Tibial nerve (tissue), 4 donors: ENCODE measurements around the gene ESRRG. TPM values are rescaled to one million over a fixed set of nuclear protein-coding genes. Genes with fewer than 3 reads are reported as not detected.

ENCODE experiments used
- DNase-seq, 2 donors: peaks; one replicate each; pipeline ENCODE4 v3.0.0-alpha.2; 2019; ENCODE audit warnings: low spot score in 2 of 2
- H3K27ac ChIP-seq, 4 donors: fragments of 200-600 bp; sonication (generic) in 3 of 4; one replicate each; pipeline ENCODE4 v1.5.1; 2017 to 2019; ENCODE audit warnings: mild to moderate bottlenecking in 1 of 4
- H3K27me3 ChIP-seq, 2 donors: fragments of 200-600 bp; sonication (generic) in 1 of 2; one replicate each; pipeline versions ENCODE4 v1.5.1 to v1.6.0; 2017 to 2019
- H3K36me3 ChIP-seq, 3 donors: fragments of 200-600 bp; sonication (generic); one replicate each; pipeline ENCODE4 v1.5.1; 2018 to 2019
- H3K4me1 ChIP-seq, 4 donors: fragments of 200-600 bp; sonication (generic) in 3 of 4; one replicate each; pipeline ENCODE4 v1.5.1; 2017 to 2019
- H3K4me3 ChIP-seq, 4 donors: fragments of 200-600 bp; sonication (generic) in 3 of 4; one replicate each; pipeline ENCODE4 v1.5.1; 2017 to 2019; ENCODE audit warnings: mild to moderate bottlenecking in 1 of 4, moderate library complexity in 1 of 4
- H3K9me3 ChIP-seq, 4 donors: fragments of 200-600 bp; sonication (generic) in 3 of 4; one replicate each; pipeline ENCODE4 v1.5.1; 2017 to 2019
- CTCF ChIP-seq, 5 experiments: fragments of 200-600 bp in 3 of 5; fragments of 450-650 bp in 2 of 5; sonication (generic) in 3 of 5; IDR thresholded peaks; one replicate each; pipeline ENCODE4 v1.5.1; 2016 to 2019; ENCODE audit warnings: antibody characterized with exemption in 5 of 5, mild to moderate bottlenecking in 3 of 5, moderate library complexity in 2 of 5
- EP300 ChIP-seq, 2 donors: sonication (generic); formaldehyde crosslinking; IDR thresholded peaks; one replicate each; pipeline ENCODE4 v1.6.1; 2017; ENCODE audit warnings: antibody characterized with exemption in 2 of 2, mild to moderate bottlenecking in 1 of 2
- POLR2A ChIP-seq, 2 donors: fragments of 450-650 bp; IDR thresholded peaks; one replicate each; pipeline ENCODE4 v1.6.1; 2017; ENCODE audit warnings: antibody characterized with exemption in 2 of 2, mild to moderate bottlenecking in 2 of 2, moderate library complexity in 2 of 2
- WGBS, 2 donors: methylation state at CpG; one replicate each; pipeline ENCODE4 v1.1.5; 2018; 5-methylcytosine and 5-hydroxymethylcytosine counted together
- total RNA-seq, 4 donors: library from RNA; depleted of rRNA; stranded (reverse); fragments of >200 nt; gene quantifications; one replicate each; pipeline ENCODE4 v1.1.0, GENCODE V29; 2016

Gene ESRRG
- total RNA-seq, 4 donors from 2014 or later = 1.4 to 3.3 (median 1.6) TPM

DNA sequence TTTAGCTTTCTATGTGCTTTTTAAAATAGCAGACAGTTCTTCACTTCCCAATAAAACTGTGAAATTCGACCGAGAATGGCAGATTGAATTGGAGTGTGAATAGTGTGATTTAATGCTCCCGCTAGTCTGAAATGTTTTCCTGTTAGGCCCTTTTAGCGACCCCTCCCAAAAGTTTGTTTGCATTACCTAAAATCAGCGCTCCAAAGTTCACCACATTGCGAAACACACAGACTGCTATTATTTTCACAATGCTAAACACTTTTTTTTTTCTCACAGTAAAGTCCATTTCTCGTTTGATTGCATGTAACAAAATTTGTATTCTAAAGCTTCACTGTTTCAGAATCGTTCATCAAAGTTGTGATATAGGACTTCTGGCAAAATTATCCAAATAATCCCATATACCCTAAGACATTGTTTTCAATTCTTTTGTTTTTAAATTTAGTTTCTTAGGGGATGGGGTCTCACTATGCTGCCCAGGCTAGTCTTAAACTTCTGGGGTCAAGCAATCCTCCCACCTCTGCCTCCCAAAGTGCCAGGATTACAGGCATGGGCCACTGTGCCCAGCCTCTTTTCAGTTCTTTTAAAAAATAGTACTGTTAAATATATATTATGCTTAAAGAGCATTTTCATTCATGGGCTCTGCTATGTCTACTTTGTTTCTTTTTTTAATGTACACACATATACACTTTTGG, 223.5 kb downstream of the ESRRG start:
- no peaks in the 10 kb centered on the region for H3K27me3 ChIP-seq
- H3K36me3 ChIP-seq = no peaks in the 10 kb centered on the region
- no peak for TF ChIP-seq CTCF (IDR thresholded peaks at IDR 0.05)
- no peak for TF ChIP-seq EP300 (IDR thresholded peaks at IDR 0.05)
- no peak for TF ChIP-seq POLR2A (IDR thresholded peaks at IDR 0.05)
- no peak overlapping the region for H3K27ac ChIP-seq
- H3K4me1 ChIP-seq = no peaks in the 10 kb centered on the region
- H3K9me3 ChIP-seq = no peaks in the 10 kb centered on the region
- no peak for DNase-seq
- H3K4me3 ChIP-seq = no peak overlapping the region
- 34 to 36% methylated on average over 8 of the region's 8 CpGs for WGBS, 2 donors

DNA sequence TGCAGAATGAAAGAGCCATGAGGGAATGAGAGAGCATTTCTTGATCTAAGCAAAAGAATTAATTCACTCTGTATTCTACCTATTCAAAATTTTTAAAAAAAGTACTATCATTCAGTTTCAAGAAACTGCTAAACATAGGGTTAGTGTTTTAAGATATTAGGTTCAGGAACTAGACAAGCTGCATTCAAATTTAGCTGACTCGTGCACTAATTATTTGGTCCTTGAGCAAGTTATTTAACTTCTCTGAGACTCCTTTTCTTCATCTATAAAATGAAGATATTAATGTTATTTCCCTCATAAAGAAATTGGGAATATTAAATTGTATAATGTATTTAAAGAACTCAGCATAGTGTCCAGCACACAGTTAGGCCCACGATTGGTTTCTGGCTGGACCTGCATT, 225.0 kb downstream of the ESRRG start:
- no peaks in the 10 kb centered on the region for H3K36me3 ChIP-seq
- no peaks in the 10 kb centered on the region for H3K27me3 ChIP-seq
- H3K4me1 ChIP-seq = no peaks in the 10 kb centered on the region
- no peak overlapping the region for H3K27ac ChIP-seq
- no peak for TF ChIP-seq EP300 (IDR thresholded peaks at IDR 0.05)
- no peak for TF ChIP-seq CTCF (IDR thresholded peaks at IDR 0.05)
- no peak for TF ChIP-seq POLR2A (IDR thresholded peaks at IDR 0.05)
- DNase-seq = no peak
- no peaks in the 10 kb centered on the region for H3K9me3 ChIP-seq
- WGBS, 2 donors = 85 to 89% methylated on average over 2 of the region's 2 CpGs
- no peak overlapping the region for H3K4me3 ChIP-seq

DNA sequence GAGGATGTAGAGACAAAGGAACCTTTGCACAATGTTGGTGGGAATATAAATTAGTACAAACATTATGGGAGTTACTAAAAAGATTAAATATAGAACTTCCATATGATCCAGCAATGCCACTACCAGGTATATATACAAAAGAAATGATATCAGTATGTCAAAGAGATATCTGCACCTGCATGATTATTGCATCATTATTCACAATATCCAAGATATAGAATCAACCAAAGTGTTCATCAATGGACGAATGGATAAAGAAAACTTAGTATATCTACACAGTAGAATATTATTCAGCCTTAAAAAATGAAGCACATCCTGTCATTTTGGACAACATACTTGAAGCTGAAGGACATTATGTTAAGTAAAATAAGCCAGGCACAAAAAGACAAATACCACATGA, 238.2 kb downstream of the ESRRG start:
- no peaks in the 10 kb centered on the region for H3K36me3 ChIP-seq
- no peak overlapping the region for H3K27ac ChIP-seq
- no peak for DNase-seq
- no peaks in the 10 kb centered on the region for H3K9me3 ChIP-seq
- TF ChIP-seq EP300 (IDR thresholded peaks at IDR 0.05) (no peak), CTCF (IDR thresholded peaks at IDR 0.05) (no peak), POLR2A (IDR thresholded peaks at IDR 0.05) (no peak)
- H3K4me1 ChIP-seq = no peaks in the 10 kb centered on the region
- 71 to 91% methylated on average over 1 of the region's 1 CpG for WGBS, 2 donors
- no peaks in the 10 kb centered on the region for H3K27me3 ChIP-seq
- no peak overlapping the region for H3K4me3 ChIP-seq

- Histone ChIP-seq H3K4me3 (no peak overlapping the region), H3K27ac (no peak overlapping the region), H3K36me3 (no peaks in the 10 kb centered on the region), H3K4me1 (no peaks in the 10 kb centered on the region), H3K27me3 (no peaks in the 10 kb centered on the region), H3K9me3 (no peaks in the 10 kb centered on the region)
- TF ChIP-seq EP300 (IDR thresholded peaks at IDR 0.05) = no peak
- TF ChIP-seq POLR2A (IDR thresholded peaks at IDR 0.05) = no peak
- TF ChIP-seq CTCF (IDR thresholded peaks at IDR 0.05) = no peak
- WGBS, 2 donors = 91 to 97% methylated on average over 1 of the region's 1 CpG
- no peak for DNase-seq
Observed at GRCh38 chr1:216483672-216484401, 239.4 kb downstream of the ESRRG start.

DNA sequence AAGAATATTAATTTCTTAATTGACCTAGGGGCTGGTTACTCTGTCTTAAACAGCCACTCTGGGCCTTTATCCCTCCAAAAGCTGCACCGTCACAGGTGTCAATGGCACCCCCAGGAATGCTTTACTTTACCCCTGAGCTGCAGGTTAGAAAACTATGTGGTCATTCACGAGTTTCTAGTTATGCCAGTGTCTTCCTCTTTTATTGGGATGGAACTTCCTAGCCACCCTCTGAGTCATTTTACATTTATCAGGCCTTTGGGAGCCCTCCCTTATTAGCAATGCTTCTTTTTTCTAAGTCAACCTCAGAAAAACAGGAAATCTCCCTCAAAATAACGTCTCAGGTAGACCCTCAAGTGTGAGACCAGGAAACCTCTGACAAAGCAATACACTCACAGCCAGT, 240.6 kb downstream of the ESRRG start:
- Histone ChIP-seq H3K9me3 (no peaks in the 10 kb centered on the region), H3K4me3 (no peak overlapping the region), H3K36me3 (no peaks in the 10 kb centered on the region), H3K27ac (no peak overlapping the region), H3K4me1 (no peaks in the 10 kb centered on the region), H3K27me3 (no peaks in the 10 kb centered on the region)
- no peak for DNase-seq
- WGBS, 2 donors = 57 to 60% methylated on average over 3 of the region's 3 CpGs
- TF ChIP-seq EP300 (IDR thresholded peaks at IDR 0.05) (no peak), CTCF (IDR thresholded peaks at IDR 0.05) (no peak), POLR2A (IDR thresholded peaks at IDR 0.05) (no peak)
